ENCODE data around the gene PRMT5.

The PRMT5 gene

GRCh38 chr14:22897357-22897756 is 31.8 kb downstream of the PRMT5 start:
- no peak for DNase-seq (ENCODE audit: low read depth)

- DNase-seq (ENCODE audit: low read depth), result no peak
These were observed 32.4 kb downstream of the PRMT5 start for GRCh38 chr14:22896760-22897159.

DNA sequence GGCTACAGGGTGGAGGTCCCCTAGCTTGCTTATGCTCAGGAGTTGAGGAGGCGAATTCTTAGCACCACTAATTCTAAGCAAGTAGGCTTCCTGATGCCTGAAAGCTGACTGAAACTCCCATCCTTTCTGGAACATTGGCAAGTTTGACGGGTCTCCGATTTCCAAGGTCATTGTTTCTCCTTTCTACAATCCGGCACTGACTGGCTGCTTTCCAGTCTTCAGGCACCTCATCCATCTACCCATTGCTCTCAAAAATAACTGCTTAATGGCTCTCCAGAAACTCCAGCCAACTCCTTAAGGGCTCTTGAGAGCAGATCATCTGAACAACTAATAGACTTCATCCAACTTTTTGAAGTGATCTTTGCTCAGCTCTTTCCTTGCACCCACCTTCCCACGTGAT is 32.8 kb downstream of the PRMT5 start:
- DNase-seq (ENCODE audit: low read depth), result no peak

GRCh38 chr14:22895402-22895801 is 33.8 kb downstream of the PRMT5 start:
- DNase-seq (ENCODE audit: low read depth), result no peak

- DNase-seq (ENCODE audit: low read depth), result no peak
These were observed 35.5 kb downstream of the PRMT5 start for GRCh38 chr14:22893706-22894105.

- DNase-seq (ENCODE audit: low read depth), result no peak
These were observed 36.7 kb downstream of the PRMT5 start for GRCh38 chr14:22892488-22892887.

GRCh38 chr14:22890416-22890815 is 38.8 kb downstream of the PRMT5 start:
- DNase-seq (ENCODE audit: low read depth), result no peak

DNA sequence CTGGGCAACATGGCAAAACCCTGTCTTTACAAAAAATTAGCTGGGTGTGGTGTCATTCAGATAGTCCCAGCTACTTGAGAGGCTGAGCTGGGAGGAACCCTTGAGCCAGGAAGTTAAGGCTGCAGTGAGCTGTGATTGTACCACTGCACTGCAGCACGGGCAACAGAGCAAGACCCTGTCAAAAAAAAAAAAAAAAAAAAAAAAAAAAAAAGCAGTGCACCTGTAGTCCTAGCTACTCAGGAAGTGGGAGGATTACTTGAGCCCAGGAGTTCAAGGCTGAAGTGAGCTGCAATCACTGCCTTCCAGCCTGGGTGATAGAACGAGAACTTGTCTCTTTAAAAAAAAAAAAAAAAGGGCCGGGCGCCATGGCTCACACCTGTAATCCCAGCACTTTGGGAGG is 40.5 kb downstream of the PRMT5 start:
- DNase-seq (ENCODE audit: low read depth), result no peak

- no peak for DNase-seq (ENCODE audit: low read depth)
These were observed 41.2 kb downstream of the PRMT5 start for GRCh38 chr14:22887990-22888378.

- no peak for DNase-seq (ENCODE audit: low read depth)
These were observed 41.8 kb downstream of the PRMT5 start for GRCh38 chr14:22887260-22887989.

DNA sequence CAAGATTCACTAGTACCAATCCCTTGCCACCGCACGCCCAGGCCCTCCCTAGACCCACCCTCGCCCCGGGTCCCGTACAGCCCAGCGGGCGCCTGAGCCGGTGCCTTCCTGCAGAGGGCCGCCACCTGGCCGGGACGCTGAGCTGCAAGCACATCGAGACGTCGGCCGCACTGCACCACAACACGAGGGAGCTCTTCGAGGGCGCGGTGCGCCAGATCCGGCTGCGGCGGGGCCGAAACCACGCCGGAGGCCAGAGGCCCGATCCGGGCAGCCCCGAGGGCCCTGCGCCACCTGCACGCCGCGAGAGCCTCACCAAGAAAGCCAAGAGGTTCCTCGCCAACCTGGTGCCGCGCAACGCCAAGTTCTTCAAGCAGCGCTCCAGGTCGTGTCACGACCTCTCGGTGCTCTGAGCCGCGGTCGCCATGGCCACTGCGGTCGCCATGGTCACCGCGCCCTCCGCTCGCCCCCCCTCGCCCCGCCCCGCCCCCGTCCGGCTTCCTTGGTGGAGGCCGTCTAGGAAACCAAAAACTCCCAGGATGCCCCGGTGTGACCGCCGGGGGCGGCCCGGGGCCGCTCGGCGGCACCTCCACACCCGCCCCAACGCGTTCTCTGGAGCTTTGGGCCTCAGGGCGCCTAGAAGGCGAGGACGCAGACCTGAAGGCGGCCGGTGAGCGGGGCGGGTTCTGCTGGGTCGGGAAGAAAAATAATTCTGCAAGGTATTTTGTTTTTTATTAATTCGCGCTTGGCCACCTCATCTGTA is 42.5 kb downstream of the PRMT5 start:
- peak; percentile 41 for DNase-seq (ENCODE audit: low read depth)

DNA sequence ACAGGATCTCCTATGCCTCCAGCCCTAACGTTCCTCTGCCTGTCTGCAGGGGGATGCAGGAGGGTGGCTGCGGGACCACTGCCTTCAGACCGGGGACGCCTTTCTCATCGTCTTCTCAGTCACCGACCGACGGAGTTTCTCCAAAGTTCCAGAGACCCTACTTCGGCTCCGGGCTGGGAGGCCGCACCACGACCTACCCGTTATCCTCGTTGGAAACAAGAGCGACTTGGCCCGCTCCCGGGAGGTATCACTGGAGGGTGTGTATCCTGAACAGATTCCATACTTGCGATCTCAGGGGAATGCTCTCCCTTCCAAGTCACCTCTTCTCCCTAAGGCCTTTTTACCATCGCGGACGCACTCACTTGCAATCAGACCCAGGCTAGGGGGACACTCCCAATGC is 43.2 kb downstream of the PRMT5 start:
- no peak for DNase-seq (ENCODE audit: low read depth)

DNA sequence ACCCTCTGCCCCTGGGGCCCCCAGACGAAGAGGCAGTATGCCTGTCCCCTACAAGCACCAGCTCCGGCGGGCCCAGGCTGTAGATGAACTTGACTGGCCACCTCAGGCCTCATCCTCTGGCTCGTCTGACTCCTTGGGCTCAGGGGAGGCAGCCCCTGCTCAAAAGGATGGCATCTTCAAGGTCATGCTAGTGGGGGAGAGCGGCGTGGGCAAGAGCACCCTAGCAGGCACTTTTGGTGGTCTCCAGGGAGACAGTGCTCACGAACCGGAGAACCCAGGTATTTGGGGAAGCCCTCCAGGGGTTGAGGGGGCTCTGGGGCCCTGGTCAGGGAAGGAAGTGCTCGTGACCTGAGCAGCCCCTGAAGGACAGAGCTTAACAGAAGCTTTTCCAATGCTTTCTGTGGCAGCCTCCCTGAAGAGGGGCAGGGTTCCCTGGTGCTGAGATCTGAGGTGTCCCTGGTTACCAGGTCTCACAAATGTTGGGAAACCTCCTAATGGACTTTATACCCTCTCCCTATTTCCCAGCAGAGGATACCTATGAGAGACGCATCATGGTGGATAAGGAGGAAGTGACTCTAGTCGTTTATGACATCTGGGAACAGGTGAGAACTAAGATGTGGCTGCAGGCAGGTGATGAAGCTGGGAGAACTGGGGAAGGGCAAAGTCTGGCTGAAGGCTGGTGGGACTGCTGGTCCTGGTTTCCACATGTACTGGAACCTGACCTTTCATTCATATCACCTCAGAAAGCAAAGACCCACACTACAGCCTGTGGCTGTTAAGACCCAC is 44.2 kb downstream of the PRMT5 start:
- no peak for DNase-seq (ENCODE audit: low read depth)

DNA sequence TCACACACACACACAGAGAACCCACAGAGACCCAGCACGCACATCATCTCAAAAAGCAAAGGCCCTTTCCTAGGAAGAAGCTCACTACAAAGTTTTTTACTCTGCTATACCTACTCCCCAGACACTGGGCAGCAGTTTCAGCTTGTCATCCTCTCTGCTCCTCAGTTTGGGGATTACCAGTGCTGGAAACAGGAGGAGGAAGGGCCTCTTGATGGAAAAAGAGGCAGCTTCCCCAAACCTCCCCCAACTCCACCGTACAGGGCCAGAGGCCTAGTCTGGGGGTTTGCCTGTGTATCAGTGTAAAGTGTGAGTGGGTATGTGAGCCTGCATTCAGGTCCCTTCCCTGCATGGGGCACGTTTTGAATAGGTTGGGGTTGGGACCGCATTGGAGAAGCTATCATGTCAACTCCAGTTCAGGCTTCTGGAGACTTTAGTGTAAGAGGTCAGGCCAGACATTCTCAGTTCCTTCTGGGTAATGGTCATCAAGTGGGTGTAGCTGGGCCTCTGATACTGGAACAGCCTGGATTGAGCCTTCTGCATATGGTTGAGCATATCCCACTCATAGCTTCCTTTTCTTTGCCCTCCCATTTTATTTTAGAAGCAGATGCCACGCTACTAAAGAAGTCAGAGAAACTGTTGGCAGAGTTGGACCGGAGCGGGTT is 45.0 kb downstream of the PRMT5 start:
- DNase-seq (ENCODE audit: low read depth), result no peak

DNA sequence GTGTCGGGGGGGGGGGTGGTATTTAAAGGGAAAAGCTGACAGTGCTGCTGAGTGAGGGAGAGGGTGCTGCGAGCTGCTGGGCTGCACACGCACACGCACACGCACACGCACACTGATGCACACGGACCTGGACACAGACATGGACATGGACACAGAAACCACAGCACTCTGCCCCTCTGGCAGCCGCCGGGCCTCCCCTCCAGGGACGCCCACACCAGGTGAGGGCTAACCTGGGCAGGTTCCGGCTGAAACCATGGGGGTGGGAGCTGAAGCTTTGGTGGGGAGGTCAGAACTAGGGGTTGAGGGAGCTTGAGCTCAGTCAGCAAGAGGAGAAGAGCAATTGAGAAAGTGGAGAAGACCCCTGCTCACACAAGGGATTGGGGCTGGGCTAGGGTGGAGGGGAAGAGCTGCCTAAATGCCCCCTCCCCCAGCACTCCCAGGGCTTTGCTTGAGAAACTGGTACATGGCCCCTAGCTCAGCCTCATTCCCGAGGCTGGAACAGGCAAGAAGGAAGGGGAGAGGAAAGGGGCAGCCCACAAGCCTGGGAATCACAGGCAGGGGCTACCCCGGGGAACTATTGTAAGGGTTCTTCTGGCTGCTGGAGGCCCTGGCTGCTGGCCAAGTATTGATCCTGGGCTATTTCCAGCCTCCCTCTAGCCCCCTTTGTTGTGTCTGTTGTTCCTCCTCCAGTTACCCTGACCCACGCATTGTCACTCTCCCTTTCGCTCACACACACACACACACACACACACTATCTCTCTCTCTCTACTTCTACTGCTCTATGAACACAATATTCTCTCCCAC is 45.8 kb downstream of the PRMT5 start, which contains the start of gene REM2:
TSS of gene REM2 (plus strand) at position 50 of the 804 bp plus-strand sequence. CDS start at position 116, 66 bp downstream.
- DNase-seq (ENCODE audit: low read depth), result no peak

- DNase-seq (ENCODE audit: low read depth), result no peak
These were observed 46.5 kb downstream of the PRMT5 start for GRCh38 chr14:22882529-22883172.

DNA sequence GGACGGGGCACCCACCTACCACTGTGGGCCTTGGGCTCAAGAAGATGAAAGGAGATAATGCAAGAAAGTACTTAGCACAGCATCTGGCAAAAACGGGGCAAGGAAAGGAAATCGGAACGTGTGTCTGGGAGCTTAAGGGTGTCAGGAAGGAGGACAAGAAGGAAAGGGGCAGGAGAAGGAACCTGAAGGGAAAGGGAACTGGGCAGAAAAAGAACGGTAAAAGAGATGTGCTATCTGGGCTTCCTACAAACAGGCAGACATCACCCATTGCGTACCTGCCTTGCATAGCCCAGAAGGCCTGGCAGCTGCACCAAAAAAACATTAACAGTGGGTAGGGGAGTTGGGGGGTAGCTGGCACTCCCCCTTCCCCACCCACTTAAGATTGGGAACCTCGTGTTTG is 47.1 kb downstream of the PRMT5 start:
- DNase-seq (ENCODE audit: low read depth), result no peak

GRCh38 chr14:22878271-22879246 is 50.6 kb downstream of the PRMT5 start:
- DNase-seq (ENCODE audit: low read depth), result no peak

DNA sequence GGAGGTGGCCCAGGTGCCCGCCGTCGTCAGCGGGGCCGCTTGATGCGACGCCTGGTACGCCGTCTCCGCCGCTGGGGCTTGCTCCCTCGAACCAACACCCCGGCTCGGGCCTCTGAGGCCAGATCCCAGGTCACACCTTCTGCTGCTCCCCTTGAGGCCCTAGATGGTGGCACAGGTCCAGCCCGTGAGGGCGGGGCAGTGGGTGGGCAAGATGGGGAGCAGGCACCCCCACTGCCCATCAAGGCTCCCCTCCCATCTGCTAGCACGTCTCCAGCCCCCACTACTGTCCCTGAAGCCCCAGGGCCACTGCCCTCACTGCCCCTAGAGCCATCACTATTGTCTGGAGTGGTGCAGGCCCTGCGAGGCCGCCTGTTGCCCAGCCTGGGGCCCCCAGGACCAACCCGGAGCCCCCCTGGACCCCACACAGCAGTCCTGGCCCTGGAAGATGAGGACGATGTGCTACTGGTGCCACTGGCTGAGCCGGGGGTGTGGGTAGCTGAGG is 52.1 kb downstream of the PRMT5 start:
- no peak for DNase-seq (ENCODE audit: low read depth)

Measured in stimulated activated CD8-positive, alpha-beta memory T cell treated with anti-CD3 and anti-CD28 coated beads, Interleukin-15, amount 100 ng/mL, for 1 hour (primary cell).